Left forelimb (tissue), 1 donor: Measurements from ENCODE around the gene SLC7A9.
"Not testable (repeated sequence)": the region's sequence is repeated elsewhere in the genome, so short reads cannot be mapped to it uniquely, and the experiment has no call there.

Experiments used
- DNase-seq: peaks from one replicate; pipeline ENCODE4 v3.0.0-alpha.2; 2018; ENCODE audit warnings: low spot score

Gene SLC7A9

DNA sequence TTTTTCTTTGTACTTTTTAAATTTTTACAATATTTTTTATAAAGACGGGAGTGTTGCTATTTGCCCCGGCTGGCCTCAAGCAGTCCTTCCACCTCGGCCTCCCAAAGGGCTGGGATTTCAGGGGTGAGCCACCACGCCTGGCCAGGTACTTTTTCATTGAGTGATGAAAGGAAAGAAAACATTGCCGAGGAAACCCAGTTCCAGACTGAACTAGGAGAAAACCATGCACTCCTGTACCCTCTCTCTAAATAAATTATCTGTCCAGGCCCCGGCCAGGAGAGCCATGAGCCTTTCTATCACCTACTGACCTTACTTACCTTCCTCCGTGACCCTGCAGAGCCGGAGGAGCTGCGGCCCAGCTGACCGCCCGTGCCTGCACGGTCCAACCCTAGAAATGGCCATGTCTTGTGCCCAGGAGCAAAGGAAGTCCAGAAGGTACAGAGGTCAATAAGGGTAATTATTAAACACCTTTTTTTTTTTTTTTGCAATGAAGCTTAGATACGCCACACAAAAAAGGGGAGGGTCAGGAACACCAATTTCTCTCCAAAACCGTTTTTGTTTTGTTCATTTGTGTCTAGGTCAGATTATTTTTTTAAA is at the start of gene SLC7A9:
SLC7A9 (minus strand) TSS at position 399 of the 597 bp plus-strand sequence. CDS start 1,233 bp downstream, outside the sequence.
- DNase-seq: no peak

DNA sequence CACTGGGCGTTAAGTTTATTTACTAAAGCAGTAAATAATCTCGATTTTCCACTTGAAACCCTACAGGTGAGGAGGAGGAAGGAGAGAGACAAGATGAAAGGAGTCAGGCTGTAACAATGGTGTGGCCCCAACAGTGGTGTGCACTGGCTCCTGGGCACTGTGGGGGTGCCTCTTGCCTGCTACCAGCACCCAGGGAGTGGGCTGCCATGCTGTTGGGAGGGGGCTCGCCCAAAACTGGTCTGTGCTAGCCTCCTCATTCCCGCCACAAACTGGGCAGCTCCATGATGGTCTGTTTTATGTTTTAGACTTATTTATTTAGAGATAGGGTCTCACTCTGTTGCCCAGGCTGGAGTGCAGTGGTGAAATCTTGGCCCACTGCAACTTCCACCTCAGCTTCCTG is 49.8 kb upstream of the SLC7A9 start:
- no peak for DNase-seq

DNA sequence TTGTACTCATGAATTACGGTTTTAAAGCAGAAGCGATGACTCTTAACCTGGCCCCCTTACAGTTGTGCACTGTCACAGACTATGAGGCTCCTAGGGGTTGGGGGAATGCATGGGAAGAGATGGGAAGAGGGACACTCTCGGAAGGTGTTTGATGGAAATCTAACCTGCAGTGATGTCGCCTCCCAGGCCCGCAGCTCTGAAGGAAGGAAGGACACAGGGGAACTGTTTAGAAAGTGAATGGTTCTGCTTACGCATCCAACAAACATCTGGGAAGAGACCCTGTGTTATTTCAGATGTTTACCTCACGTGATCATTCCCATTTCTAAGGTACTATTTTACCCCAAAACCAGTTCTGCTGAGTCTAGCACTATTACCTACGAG is 48.0 kb upstream of the SLC7A9 start:
- no peak for DNase-seq

DNA sequence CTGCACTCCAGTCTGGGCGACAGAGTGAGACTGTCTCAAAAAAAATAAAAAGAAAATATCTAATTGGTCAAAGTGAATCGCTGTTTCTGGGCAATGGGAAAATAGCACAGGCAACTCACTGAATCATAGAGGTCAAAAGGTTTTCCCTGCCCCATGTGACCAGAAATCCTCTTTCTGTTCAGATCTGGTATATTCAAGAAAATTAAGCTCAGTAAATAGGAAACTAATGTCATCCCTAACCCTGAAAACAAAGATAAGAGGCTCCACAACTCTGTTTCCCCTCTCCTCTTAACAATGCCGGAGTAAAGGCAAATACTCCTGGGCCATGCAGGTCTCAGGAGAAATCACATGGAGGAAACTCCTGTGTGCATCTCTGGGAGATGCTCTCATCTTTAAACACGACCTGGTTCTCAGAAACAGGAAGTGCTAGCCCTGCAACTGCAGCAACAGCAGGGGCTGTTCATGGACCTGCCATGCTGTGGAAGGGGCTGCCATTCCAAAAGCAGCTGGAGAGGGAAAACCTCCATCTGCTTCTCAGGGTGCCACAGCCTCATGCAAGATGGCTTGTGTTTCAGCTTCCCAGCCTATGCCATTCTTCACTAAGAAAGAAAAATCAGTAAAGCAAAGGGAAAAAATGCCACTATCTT is 47.5 kb upstream of the SLC7A9 start:
- no peak for DNase-seq

DNA sequence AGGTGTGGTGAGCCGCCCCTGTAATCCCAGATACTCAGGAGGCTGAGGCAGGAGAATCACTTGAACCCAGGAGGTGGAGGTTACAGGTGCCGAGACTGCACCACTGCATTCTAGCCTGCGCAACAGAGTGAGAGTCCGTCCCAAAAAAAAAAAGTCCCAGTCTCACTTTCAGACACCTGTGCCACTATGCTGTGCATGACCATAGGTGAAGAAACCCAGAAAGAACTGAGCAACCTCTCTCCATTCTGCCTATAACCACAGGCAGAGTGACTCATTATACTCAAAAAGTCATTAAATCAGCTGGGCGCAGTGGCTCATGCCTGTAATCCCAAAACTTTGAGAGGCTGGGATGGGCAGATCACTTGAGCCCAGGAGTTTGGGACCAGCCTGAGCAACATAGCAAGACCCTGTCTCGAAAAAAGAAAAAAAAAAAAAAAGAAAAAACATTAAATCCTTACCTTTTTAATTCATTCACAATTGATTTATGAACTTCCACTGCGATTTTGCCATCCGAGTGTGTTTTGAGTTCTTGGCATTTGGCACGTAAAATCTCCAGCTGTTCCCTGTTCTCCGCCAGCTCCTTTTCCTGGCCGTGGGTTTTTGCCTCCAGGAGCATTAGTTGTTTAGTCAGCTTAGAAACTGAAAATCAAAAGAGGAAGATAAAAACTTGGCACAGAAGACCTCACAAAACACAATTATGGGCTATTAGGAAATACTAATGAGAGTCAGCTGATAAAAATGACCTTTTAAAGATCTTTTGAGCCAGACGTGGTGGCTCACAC is 45.5 kb upstream of the SLC7A9 start:
- DNase-seq: no peak

DNA sequence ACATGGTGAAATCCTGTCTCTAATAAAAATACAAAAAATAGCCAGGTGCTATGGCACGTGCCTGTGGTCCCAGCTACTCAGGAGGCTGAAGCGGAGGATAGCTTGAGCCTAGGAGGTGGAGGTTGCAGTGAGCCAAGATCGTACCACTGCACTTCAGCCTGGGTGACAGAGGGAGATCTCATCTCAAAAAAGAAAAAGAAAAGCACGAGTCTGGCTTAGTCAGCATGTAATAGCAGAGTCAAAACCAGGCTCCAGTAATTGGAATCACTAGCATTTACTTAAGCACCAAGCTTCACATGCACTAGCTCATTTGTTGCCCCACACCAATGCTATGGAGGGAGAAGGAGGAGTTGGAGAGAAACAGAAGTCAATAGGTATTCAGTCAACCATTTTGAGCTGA is 41.9 kb upstream of the SLC7A9 start:
- no peak for DNase-seq

DNA sequence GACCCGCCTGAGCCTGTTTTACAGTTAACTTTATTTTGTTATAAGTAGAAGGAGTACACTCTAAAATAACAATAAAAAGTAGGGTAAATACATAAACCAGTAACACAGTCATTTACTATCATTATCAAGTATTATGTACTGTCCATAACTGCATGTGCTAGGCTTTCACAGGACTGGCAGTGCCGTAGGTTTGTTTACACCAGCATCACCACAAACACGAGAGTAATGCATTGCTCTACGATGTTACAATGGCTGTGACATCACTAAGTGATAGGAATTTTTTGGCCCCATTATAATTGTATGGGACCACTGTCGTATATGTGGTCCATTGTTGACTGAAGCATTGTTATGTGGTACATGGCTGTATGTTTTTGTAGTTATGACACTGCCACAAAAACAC is 41.3 kb upstream of the SLC7A9 start:
- DNase-seq: no peak

DNA sequence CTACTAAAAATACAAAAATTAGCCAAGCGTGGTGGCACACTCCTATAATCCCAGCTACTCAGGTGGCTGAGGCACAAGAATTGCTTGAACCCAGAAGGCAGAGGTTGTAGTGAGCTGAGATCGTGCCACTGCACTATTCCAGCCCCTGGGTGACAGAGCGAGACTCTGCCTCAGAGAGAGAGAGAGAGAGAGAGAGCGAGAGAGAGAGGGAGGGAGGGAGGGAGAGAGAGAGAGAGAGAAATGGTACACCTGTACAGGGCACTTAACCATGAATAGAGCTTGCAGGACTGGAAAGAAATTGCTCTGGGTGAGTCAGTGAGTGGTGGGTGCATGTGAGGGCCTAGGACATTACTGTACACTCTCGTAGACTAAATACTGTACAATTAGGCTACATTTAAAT is 40.5 kb upstream of the SLC7A9 start:
- no peak for DNase-seq

DNA sequence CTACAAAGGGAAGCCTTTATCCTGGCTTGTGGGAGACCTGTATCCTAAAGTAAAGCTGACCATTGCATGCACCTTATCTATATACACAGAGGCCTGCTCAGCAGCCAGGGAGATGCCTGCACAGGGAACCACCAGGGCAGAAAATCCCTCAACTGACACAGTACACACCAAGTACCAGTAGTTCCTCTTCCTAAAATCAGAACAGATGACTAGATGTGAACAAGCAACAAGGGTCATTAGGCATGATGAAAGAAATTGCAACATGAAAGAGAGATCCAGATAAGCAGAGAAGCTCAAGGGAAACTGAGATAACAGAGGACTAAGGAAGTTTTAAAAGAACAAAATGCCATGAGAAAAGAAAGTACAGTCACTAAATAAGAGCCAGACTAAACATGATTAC is 39.7 kb upstream of the SLC7A9 start:
- DNase-seq: no peak

DNA sequence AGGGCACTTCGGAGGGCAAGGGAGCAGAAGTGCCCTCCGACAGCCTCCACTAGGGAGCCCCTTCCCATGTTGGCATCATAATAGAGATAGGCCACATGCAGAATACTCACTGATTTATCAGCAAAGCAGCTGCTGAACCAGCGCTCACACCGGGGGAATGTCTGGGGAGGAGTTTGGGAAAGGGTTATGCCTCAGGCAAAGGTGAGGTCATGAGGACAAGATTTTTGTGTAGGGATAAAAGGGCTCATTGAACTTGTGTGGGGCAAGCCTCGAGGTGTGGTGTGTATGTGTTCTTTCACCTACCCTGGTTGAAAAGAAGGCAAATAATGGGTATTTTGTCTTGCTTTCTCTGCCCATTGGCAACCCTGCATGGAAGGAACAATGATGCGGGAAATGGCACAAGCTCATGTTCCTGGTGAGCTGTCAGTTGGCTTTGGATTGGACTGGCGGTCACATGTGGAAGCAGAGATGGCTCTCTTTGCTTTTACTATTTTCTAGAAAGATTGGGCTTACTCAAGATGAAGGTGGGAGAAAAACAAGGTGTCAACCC is 39.1 kb upstream of the SLC7A9 start:
- no peak for DNase-seq

DNA sequence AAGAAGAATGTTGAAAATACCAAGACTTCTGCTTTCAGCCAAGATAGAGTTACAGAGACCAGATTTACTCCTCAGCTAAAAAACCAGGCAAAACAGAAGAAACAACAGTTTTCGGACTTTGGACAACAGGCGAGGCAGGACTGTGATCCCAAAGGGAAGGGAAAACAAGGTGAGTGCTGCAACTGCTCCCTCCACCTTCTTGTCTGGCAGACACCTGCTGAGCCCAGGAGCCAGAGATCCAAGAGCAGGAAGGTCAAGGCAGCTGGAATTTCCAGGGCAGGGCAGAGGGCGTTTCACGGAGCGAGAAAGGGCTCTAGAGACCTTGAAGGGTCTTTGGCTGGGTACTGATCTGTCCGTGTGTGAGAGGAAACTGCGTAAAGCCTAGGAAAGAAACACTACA is 32.9 kb upstream of the SLC7A9 start:
- DNase-seq: no peak

DNA sequence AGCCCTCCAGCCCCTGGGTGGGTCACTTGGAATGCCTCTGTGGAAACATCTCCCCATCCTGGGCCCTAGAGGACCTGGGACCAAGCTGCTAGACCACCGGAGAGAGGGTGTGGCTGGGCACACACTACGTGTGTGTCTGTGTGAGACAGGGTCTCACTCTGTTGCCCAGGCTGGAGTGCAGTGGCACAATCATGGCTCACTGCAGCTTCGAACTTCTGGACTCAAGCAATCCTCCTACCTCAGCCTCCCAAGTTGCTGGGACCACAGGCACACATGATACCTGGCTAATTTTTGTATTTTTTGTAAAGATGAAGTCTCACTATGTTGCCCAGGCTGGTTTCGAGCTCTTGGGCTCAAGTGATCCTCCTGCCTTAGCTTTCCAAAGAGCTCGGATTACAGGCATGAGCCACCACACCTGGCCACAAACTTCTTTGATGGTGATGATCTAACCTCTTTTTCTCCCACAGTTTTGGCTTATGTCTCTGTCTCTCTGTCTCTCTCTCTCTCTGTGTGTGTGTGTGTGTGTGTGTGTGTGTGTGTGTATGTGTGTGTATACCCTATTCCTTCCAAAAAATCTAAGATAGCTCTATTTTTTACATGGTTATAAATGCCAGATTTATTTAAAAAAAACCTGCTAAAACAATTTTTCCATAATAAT is 32.1 kb upstream of the SLC7A9 start:
- no peak for DNase-seq

DNA sequence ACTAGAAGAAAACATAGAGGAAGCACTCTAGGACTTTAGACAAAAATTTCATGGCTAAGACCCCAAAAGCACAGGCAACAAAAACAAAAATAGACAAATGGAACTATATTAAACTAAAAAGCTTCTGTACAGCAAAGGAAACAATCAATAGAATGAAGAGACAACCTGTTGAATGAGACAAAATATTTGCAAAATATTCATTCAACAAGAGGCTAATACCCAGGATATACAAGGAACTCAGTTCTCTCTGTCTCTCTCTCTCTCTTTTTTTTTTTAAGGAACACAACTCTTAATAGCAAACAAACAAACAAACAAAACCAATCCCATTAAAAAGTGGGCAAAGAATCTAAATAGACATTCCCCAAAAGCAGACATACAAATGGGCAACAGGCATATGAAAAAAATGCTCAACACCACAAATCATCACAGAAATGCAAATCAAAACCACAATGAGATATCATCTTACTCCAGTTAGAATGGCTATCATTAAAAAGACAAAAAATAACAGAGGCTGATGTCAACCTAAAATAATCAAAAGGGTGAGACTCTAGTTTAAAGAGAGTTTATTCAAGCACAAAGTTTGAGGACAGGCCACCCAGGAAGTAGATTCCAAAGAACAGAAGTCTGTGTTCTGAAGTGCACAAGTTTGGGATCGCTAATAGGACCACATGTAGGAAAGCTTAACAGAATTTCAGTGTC is 27.1 kb upstream of the SLC7A9 start:
- DNase-seq: no peak

DNA sequence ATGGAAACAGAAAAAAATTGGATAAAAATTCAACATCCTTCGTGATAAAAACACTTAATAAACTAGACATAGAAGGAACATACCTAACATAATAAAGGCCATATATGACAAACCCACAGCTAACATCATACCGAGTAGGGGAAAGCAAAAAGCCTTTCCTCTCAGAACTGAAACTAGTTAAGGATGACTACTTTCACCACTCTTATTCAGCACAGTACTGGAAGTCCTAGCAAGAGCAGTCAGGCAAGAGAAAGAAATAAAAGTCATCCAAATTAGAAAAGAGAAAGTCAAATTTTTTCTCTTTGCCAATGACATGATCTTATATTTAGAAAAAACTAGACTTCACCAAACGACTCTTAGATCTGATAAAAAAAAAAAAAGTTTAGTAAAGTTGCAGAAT is 25.8 kb upstream of the SLC7A9 start:
- DNase-seq: no peak

DNA sequence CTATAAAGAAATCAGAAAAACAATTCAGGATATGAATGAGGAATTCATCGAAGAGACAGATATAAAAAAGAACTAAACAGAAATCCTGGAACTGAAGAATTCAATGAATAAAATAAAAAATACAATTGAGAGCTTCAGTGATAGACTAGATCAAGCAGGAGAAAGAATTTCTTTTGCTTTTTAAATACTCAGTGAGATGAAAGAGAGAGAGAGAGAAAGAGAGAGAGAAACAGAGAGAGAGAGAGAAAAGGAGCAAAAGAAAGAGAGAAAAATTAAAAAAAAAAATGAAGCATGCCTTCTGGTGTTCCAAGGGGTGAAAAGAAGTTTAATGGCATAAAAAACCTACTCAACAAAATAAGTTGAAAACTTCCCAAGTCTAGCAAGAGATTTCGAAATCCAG is 22.0 kb upstream of the SLC7A9 start:
- no peak for DNase-seq

DNA sequence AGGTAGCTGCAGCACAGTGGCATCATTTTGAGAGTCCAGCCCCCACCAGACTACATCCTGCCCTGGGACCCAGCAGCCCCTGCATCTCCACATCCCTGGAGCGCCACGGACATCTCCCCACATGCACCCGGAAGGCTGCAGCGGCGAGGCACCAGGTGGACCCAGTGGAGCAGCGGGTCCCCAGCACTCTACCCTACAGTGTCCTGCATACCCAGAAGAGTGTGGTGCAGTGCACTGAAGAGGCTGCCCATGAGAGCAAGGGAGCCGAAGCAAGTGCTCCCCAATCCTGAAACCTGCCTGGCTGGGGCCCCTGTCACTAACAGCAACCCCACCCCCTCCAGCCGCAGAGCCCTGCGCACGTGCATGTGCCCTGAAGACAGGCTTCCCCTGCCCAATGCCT is 21.3 kb upstream of the SLC7A9 start:
- no peak for DNase-seq

DNA sequence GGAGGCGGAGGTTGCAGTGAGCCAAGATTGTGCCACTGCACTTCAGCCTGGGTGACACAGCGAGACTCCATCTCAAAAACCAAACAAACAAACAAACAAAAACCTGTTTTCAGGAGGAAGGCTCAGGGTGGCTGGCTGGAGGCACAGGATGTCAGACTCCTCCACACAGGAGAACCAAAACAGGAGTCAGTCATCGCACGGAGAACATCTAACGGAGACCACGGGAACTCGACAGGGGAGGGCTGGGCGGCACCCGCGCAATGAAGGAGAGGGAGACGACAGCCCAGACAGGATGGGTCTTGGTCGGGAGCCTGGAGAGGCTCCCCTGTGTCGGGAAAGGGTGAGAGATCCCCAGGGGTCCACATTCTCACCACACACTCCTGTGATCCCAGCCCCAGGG is 20.8 kb upstream of the SLC7A9 start:
- no peak for DNase-seq

DNA sequence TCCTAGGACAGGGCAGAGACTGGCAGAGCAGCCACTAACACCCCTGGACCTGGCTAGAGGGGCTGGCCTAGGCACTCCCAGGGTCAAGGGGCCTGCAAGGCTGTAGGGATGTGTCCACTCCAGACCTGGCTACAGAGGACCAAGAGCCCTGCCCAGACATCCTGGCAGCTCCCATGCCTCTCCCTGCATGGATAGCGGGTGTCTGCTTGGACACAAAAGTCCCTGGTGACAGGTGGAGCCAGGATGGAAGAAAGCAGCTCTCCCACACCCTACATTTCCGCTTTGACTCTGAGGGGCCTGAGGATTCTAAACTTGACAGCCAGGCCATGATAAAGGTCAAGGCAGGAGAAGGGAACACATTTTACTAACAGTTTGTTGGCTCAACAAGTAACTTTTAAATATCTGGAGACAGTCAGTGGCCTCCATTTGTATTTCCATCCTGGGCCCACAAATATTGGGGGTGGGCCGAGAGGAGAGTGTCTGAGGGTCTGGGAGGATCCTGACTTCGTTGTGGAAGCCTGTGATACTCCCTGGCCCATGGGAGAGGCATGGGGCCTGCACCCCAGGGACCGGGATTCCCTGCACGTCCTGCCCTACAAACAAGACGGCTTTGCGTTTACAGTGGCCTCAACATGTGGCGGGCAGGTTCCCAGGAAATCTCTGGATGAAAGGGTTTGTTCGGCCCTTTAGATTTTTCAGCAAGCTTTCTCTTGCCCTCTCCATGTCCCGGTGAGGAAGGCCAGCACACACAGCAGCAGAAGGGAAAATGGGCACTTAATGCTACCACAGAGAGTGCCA is 19.8 kb upstream of the SLC7A9 start:
- DNase-seq: no peak

DNA sequence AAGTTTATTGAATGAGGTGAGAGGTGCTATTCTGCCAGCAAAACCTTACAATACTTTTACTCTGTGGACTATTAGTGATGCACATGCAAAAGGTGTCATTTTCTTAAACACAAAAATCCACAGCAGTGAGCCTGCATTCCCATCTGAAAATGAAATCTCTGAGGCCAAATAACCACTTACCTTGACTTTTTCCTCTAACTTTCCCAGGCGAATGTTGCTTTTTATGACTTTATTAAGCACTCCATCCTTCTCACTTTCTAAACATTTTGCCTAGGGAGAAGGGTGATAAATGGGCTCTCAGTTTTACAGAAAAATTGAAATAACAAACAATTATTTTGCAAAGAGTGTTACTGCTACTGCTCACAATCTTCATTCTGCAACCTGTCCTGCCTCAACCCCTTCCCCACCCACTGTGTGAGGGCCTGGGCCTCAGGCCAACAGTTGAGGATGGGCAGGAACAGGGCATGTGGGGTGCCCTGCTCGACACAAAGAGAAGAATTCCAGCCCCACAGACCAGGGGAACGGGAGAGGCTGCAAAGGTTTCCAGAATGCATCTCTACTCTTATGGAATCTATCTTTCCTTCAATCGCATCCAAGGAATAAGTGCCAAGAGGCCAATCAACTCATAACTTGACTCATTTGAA is 18.1 kb upstream of the SLC7A9 start:
- DNase-seq: no peak

DNA sequence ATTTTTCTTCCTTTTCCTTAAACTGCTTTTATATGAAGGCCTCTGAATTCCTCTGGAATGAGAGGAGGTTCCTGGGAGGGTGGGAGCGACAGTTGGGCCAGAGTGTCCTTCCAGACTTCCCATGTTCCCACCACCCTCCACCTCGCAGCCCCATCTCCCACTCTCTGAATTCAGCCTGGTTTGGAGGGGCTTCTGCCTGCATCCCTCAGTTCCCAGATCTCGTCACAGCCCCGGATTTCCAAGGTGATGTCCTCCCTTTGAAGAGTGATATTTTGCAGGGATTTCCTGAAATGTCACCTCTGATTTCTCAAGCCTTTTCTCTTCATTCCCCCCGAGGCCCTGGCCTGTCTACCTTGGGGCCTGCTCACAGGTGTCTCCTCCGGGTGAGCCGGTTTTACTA is 16.7 kb upstream of the SLC7A9 start:
- DNase-seq: no peak

DNA sequence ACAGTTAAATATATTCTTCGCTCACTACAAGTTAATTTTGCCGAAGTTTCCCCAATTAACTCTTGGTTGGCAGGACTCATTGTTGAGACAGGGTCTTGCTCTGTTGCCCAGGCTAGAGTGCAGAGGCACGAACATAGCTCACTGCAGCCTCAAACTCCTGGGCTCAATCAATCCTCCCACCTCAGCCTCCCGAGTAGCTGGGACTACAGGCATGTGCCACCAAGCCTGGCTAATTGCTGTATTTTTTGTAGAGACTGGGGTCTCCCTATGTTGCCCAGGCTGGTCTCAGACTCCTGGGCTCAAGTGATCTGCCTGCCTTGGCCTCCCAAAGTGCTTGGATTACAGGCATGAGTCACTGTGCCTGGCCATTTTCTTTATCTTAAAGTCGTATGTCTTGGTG is 15.7 kb upstream of the SLC7A9 start:
- not testable (repeated sequence) for DNase-seq
